ENCODE measurements around the gene HES2. TPM values are rescaled to one million over a fixed set of nuclear protein-coding genes. Genes with fewer than 3 reads are reported as not detected.
"Not testable (repeated sequence)": the region's sequence is repeated elsewhere in the genome, so short reads cannot be mapped to it uniquely, and the experiment has no call there.

HES2 gene
- polyA plus RNA-seq, 2 of the 4 experiments (the other 2 are of a cell fraction), result 0.75 to 1.8 TPM

DNA sequence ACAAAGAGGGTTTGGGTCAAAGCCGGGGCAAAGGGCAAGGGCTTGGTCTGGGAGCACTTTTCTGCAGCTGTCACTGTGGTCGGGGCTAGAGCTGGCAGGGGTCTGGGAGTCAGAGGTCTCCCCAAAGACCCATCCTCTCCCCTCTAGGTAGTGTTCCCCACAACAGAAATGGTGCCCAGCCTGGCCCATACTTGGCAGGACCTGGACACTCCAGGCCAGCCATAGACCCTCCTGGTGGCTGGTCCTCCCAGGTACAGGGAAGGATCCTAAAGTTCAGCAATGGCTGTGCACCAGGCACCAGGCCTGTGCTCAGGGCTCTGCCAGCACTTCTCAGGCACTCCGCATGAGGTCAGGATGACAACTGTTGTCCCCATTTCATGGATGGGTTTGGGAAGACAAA, 15.8 kb upstream of the HES2 start:
- H3K27ac ChIP-seq, result no peak overlapping the region
- POLR2A ChIA-PET, result no interaction called here
- TF ChIP-seq MAFK (IDR thresholded peaks at IDR 0.05; ENCODE audit: partially characterized antibody) (no peak), HOXB5 (CRISPR knock-in tag; IDR thresholded peaks at IDR 0.05) (no peak), HEYL (CRISPR knock-in tag; IDR thresholded peaks at IDR 0.05) (no peak), FOXS1 (CRISPR knock-in tag; IDR thresholded peaks at IDR 0.05) (no peak)
- FAIRE-seq (no peak), ATAC-seq (no peak), DNase-seq (ENCODE audit: low read depth in 1 of 2, low spot score in 1 of 2) (no peak)
- 77% methylated on average over 3 of the region's 3 CpGs for WGBS (ENCODE audit: missing lambda C conversion rate)
- H3K4me1 ChIP-seq, result peaks cover 5% of the 10 kb centered on the region; the same call in 1 of the 3 replicates
- H3K4me2 ChIP-seq, result no peak overlapping the region
- H3K4me3 ChIP-seq, result no peak overlapping the region
- CTCF ChIA-PET, result interaction anchor here (0.6 to 6.7 kb wide), 4 partner anchors 10 to 373 kb away, joined by 4 to 96 read pairs (median 18); partner anchors contain the start of genes ESPN and HES2
- no peaks in the 10 kb centered on the region for H3K9me3 ChIP-seq

GRCh38 chr1:6435129-6435528, 15.4 kb upstream of the HES2 start:
- H3K4me1 ChIP-seq, result peaks cover 5% of the 10 kb centered on the region; the same call in 1 of the 3 replicates
- H3K4me2 ChIP-seq, result no peak overlapping the region
- WGBS (ENCODE audit: missing lambda C conversion rate), result 91% methylated on average over 6 of the region's 15 CpGs
- no peaks in the 10 kb centered on the region for H3K9me3 ChIP-seq
- TF ChIP-seq, protein P1, sequence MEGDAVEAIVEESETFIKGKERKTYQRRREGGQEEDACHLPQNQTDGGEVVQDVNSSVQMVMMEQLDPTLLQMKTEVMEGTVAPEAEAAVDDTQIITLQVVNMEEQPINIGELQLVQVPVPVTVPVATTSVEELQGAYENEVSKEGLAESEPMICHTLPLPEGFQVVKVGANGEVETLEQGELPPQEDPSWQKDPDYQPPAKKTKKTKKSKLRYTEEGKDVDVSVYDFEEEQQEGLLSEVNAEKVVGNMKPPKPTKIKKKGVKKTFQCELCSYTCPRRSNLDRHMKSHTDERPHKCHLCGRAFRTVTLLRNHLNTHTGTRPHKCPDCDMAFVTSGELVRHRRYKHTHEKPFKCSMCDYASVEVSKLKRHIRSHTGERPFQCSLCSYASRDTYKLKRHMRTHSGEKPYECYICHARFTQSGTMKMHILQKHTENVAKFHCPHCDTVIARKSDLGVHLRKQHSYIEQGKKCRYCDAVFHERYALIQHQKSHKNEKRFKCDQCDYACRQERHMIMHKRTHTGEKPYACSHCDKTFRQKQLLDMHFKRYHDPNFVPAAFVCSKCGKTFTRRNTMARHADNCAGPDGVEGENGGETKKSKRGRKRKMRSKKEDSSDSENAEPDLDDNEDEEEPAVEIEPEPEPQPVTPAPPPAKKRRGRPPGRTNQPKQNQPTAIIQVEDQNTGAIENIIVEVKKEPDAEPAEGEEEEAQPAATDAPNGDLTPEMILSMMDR (IDR thresholded peaks at IDR 0.05), result no peak
- TF ChIP-seq, protein P2, sequence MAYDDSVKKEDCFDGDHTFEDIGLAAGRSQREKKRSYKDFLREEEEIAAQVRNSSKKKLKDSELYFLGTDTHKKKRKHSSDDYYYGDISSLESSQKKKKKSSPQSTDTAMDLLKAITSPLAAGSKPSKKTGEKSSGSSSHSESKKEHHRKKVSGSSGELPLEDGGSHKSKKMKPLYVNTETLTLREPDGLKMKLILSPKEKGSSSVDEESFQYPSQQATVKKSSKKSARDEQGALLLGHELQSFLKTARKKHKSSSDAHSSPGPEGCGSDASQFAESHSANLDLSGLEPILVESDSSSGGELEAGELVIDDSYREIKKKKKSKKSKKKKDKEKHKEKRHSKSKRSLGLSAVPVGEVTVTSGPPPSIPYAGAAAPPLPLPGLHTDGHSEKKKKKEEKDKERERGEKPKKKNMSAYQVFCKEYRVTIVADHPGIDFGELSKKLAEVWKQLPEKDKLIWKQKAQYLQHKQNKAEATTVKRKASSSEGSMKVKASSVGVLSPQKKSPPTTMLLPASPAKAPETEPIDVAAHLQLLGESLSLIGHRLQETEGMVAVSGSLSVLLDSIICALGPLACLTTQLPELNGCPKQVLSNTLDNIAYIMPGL (CRISPR knock-in tag; IDR thresholded peaks at IDR 0.05; ENCODE audit: borderline replicate concordance), result no peak
- TF ChIP-seq EHF (CRISPR knock-in tag; IDR thresholded peaks at IDR 0.05) (no peak), TP53 (CRISPR knock-in tag; IDR thresholded peaks at IDR 0.05) (no peak), EP300 (IDR thresholded peaks at IDR 0.05) (no peak)
- ATAC-seq, result no peak
- no peak overlapping the region for H3K4me3 ChIP-seq
- no peak overlapping the region for H3K27ac ChIP-seq
- DNase-seq (ENCODE audit: low read depth in 1 of 2, low spot score in 1 of 2), result no peak
- ChIA-PET CTCF (interaction anchor here (0.6 to 5.8 kb wide), 3 partner anchors 10 to 373 kb away, joined by 4 to 30 read pairs (median 5); partner anchors contain the start of gene ESPN), POLR2A (no interaction called here)
- FAIRE-seq, result no peak

DNA sequence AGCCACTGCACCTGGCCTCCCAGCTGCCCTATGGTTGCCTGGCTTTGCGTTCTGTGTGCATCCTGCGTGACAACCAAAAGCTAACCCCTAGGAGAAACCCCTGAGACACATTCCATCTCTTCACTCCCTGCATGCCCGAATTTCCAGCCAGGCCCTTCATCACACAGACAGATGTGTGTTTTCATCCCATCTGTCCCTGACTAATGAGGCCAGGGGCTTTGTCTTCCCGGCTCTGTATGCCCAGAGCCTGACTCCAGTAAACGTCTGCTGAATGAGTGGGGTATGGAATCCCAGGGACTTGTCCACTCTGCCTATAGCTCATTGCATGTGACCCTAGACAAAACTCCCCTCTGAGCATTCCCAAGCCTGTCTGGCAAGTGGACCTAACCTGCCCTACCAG, 14.5 kb upstream of the HES2 start:
- ChIA-PET CTCF (interaction anchor here (1.1 to 5.8 kb wide), 3 partner anchors 9 to 188 kb away, joined by 5 to 30 read pairs (median 13); no protein-coding TSS in a partner anchor), POLR2A (no interaction called here)
- H3K27ac ChIP-seq, result no peak overlapping the region
- 64% methylated on average over 3 of the region's 5 CpGs for WGBS (ENCODE audit: missing lambda C conversion rate)
- no peaks in the 10 kb centered on the region for H3K9me3 ChIP-seq
- peaks cover 5% of the 10 kb centered on the region; the same call in 1 of the 3 replicates for H3K4me1 ChIP-seq
- DNase-seq (ENCODE audit: low read depth in 1 of 2, low spot score in 1 of 2) (no peak), ATAC-seq (no peak), FAIRE-seq (no peak)
- no peak overlapping the region for H3K4me2 ChIP-seq
- H3K4me3 ChIP-seq, result no peak overlapping the region
- TF ChIP-seq JUN (IDR thresholded peaks at IDR 0.05), result no peak
- TF ChIP-seq, protein P3, sequence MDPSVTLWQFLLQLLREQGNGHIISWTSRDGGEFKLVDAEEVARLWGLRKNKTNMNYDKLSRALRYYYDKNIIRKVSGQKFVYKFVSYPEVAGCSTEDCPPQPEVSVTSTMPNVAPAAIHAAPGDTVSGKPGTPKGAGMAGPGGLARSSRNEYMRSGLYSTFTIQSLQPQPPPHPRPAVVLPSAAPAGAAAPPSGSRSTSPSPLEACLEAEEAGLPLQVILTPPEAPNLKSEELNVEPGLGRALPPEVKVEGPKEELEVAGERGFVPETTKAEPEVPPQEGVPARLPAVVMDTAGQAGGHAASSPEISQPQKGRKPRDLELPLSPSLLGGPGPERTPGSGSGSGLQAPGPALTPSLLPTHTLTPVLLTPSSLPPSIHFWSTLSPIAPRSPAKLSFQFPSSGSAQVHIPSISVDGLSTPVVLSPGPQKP (IDR thresholded peaks at IDR 0.05; ENCODE audit: low read depth, low read length), result no peak

DNA sequence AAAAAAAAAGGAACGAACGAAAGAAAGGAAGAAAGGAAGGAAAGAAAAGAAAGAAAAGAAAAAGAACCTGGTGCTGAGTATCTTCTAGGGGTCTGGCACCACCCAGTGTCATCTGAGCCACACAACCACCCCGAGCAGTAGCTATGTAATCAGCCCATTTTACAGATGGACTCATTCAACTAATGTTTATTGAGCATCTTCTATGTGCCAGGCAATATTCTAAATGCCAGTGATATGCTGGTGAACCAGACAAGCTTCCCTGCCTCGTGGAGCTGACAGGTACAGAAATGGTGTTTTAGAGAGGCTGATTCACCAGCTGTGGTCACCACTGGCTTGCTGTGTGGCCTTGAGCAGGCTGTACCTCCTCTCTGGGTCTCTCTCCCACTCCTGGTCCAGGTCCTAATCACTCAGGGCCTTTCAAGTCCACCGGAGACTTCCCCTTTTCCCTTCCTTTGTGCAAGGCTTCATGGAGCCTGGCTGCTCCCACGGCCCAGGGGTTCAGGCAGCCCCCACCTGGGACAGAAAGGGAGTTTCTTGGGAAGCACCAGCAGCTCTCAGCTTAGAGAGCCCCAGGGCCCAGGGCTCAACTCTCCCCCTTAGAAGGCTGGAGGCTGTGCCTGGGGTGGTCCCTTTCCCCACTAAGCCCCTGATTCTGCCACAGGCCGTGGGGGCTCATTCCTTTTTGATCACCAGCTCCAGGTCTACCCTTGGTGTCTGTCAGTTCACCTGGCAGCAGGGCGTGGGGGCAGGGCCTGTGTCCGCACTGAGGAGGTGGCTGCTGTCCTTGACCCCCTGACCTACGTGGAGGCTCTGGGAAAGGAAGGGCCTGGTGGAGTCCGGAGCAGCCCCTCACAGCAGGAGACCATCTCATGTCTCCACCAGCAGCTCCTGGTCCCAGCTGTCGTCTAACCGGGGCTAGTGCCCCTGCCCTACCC, 12.2 kb upstream of the HES2 start:
- CTCF ChIA-PET, result interaction anchor here (0.7 to 5.8 kb wide), 5 partner anchors 9 to 186 kb away, joined by 3 to 30 read pairs (median 6); no protein-coding TSS in a partner anchor
- DNase-seq (ENCODE audit: low read depth in 1 of 2, low spot score in 1 of 2); H3K4me2 ChIP-seq; POLR2A ChIA-PET; H3K27ac ChIP-seq; ATAC-seq; H3K4me1 ChIP-seq; H3K9me3 ChIP-seq; H3K4me3 ChIP-seq; FAIRE-seq: not testable (repeated sequence)
- WGBS (ENCODE audit: missing lambda C conversion rate), result 65% methylated on average over 6 of the region's 13 CpGs

GRCh38 chr1:6429660-6430411, 10.1 kb upstream of the HES2 start:
- 52% methylated on average over 8 of the region's 19 CpGs for WGBS (ENCODE audit: missing lambda C conversion rate)
- not testable (repeated sequence) for FAIRE-seq; H3K4me2 ChIP-seq; H3K9me3 ChIP-seq; DNase-seq (ENCODE audit: low read depth in 1 of 2, low spot score in 1 of 2); ATAC-seq; H3K4me1 ChIP-seq; H3K27ac ChIP-seq; H3K4me3 ChIP-seq
- ChIA-PET CTCF (interaction anchor here (1.2 to 5.8 kb wide), 4 partner anchors 10 to 184 kb away, joined by 3 to 30 read pairs (median 8); partner anchors contain the start of gene HES2), POLR2A (interaction anchor here (0.7 kb wide), 1 partner anchor 129 kb away, joined by 4 read pairs; no protein-coding TSS in a partner anchor)

- H3K9me3 ChIP-seq; POLR2A ChIA-PET; ATAC-seq; H3K4me2 ChIP-seq; H3K27ac ChIP-seq; FAIRE-seq; H3K4me1 ChIP-seq; H3K4me3 ChIP-seq; DNase-seq (ENCODE audit: low read depth in 1 of 2, low spot score in 1 of 2): not testable (repeated sequence)
- CTCF ChIA-PET, result interaction anchor here (1.3 kb wide), 1 partner anchor 9 kb away, joined by 9 read pairs; no protein-coding TSS in a partner anchor
- no CpG with 5 or more reads among the region's 6 CpGs for WGBS (ENCODE audit: missing lambda C conversion rate)
These were observed 8.7 kb upstream of the HES2 start for GRCh38 chr1:6428453-6428852.

All from A549 (cell line).